Measurements from ENCODE around the gene DCBLD2.
"Not testable (repeated sequence)": the region's sequence is repeated elsewhere in the genome, so short reads cannot be mapped to it uniquely, and the experiment has no call there.

DCBLD2 gene

DNA sequence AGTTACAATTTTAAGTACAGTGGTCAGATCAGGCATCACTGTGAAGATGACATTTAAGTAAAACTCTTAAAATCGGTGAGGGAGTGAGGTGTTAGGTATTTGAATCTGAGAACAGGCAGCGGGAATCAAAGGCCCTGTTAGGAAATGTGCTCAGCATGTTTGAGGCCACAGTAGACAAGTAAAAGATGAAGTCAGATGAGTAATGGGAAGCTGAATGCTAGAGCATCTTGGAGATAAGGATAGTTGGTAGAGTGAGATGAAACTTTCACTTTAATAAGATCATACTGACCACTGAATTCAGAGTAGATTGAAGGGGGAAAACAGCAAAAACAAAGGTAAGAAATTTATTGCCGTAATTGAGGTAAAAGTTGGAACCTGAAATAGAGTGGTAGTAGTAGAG lies 61.6 kb downstream of the DCBLD2 start:
- Mint-ChIP-seq H3K27ac (no peak overlapping the region), H3K27me3 (peaks cover 0 to 4% of the 10 kb centered on the region in 2 donors), H3K36me3 (ENCODE audit: insufficient read depth) (no peaks in the 10 kb centered on the region), H3K4me3 (no peak overlapping the region), H3K9me3 (no peaks in the 10 kb centered on the region), H3K4me1 (ENCODE audit: low read depth in 2 of 2) (no peaks in the 10 kb centered on the region)
- DNase-seq: no peak
- no peak for ATAC-seq (replicated peaks)

DNA sequence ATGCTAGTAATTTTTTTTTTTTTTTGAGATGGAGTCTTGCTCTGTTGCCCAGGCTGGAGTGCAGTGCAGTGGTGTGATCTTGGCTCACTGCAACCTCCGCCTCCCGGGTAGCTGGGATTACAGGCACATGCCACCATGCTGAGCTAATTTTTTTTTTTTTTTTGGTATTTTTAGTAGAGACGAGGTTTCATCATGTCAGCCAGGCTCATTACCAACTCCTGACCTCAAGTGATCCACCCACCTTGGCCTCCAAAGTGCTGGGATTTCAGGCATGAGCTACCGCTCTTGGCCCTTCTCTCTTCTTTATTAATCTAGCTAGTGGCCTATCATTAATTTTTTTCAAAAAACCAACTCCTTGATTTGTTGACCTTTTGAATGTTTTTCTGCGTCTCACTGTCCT lies 70.4 kb downstream of the DCBLD2 start:
- H3K9me3 Mint-ChIP-seq; DNase-seq; H3K27ac Mint-ChIP-seq; H3K4me3 Mint-ChIP-seq; ATAC-seq (replicated peaks); H3K4me1 Mint-ChIP-seq (ENCODE audit: low read depth in 2 of 2); H3K27me3 Mint-ChIP-seq; H3K36me3 Mint-ChIP-seq (ENCODE audit: insufficient read depth): not testable (repeated sequence)

DNA sequence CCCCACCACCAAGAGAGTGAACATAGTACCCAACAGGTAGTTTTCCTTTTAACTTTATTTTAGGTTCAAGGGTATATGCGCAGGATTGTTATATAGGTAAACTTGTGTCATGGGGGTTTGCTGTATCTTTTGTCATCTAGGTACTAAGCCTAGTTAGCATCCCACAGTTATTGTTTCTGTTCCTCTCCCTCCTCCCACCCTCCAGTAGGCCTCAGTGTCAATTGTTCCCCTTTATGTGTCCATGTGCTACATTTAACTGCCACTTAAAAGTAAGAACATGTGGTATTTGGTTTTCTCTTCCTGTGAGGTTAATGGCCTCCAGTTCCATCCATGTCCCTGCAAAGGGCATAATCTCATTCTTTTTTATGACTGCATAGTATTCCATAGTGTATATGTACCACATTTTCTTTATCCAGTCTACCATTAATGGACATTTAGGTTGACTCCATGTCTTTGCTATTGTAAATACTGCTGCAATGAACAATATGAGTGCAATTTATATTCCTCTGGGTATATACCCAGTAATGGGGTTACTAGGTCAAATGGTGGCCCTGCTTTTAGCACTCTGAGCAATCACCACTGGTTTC lies 72.2 kb downstream of the DCBLD2 start:
- DNase-seq: no peak
- ATAC-seq (replicated peaks): no peak
- peaks cover 0 to 8% of the 10 kb centered on the region in 2 donors for H3K9me3 Mint-ChIP-seq

DNA sequence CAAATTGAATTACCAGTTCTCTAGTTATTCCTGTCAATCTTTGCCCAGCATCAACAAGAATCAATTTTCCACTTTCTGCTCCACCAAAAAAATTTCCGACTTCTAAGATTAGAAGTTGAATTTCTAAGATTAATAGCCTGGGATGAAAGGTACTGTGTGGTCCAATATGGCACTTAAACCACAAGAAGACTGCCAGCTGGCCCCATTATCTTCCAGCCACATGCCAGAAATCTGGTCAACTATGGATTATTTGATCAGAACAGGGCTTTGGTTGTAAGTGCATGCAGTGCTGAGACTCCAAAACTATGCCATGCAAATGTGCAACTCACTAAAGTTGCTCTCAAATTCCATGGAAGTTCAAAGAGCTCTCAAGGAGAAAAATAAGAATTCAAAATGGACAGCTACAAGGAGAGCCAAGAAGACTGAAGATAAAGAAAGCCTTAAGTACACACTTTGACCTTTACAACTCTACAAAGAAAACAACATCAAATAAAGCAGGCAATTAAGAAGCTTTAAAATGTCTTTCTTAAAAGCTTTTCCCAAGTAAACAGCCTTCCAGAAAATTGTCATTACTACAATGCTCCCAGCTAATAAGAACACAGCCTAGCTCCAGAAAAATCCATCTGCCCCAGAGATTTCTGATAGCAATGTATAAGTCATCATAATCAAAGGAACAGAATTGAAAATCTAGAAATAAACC lies 74.1 kb downstream of the DCBLD2 start:
- no peak overlapping the region for H3K4me3 Mint-ChIP-seq
- peaks cover 0 to 2% of the 10 kb centered on the region in 2 donors for H3K4me1 Mint-ChIP-seq (ENCODE audit: low read depth in 2 of 2)

More for the DNA sequence above, 72.2 kb downstream of the DCBLD2 start:
- no peak overlapping the region for H3K27ac Mint-ChIP-seq
- H3K4me3 Mint-ChIP-seq: no peak overlapping the region
- H3K27me3 Mint-ChIP-seq: no peaks in the 10 kb centered on the region
- peaks cover 0 to 1% of the 10 kb centered on the region in 2 donors for H3K4me1 Mint-ChIP-seq (ENCODE audit: low read depth in 2 of 2)
- H3K36me3 Mint-ChIP-seq (ENCODE audit: insufficient read depth): no peaks in the 10 kb centered on the region

DNA sequence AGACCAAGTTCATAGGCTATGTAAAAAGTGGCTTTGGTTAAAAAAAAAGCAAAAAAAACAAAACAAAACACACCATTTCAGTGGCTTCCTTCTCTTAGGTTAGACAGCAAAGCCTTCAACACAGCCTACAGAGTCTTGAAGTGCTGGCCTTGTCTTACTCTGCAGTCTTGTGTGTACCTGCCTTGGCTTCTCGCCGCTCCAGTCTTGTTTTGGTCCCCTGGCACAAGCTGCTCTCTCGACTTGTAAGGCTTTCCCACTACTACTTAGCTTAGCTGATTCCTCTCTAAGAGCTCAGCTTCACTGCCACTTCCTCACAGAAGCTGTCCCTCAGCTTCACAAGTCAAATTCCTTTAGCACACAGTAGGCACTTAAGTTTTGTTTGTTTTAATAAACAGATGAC lies 75.4 kb downstream of the DCBLD2 start:
- no peaks in the 10 kb centered on the region for H3K36me3 Mint-ChIP-seq (ENCODE audit: insufficient read depth)
- H3K27me3 Mint-ChIP-seq: no peaks in the 10 kb centered on the region
- ATAC-seq (replicated peaks) (no peak), DNase-seq (no peak)
- H3K9me3 Mint-ChIP-seq: peaks cover 0 to under 1% of the 10 kb centered on the region in 2 donors
- no peak overlapping the region for H3K4me3 Mint-ChIP-seq
- H3K27ac Mint-ChIP-seq: no peak overlapping the region
- peaks cover 0 to 2% of the 10 kb centered on the region in 2 donors for H3K4me1 Mint-ChIP-seq (ENCODE audit: low read depth in 2 of 2)

More for the DNA sequence above, 74.1 kb downstream of the DCBLD2 start:
- no peak for ATAC-seq (replicated peaks)
- H3K9me3 Mint-ChIP-seq: peaks cover 0 to 8% of the 10 kb centered on the region in 2 donors
- no peak for DNase-seq
- no peak overlapping the region for H3K27ac Mint-ChIP-seq
- no peaks in the 10 kb centered on the region for H3K36me3 Mint-ChIP-seq (ENCODE audit: insufficient read depth)
- no peaks in the 10 kb centered on the region for H3K27me3 Mint-ChIP-seq

DNA sequence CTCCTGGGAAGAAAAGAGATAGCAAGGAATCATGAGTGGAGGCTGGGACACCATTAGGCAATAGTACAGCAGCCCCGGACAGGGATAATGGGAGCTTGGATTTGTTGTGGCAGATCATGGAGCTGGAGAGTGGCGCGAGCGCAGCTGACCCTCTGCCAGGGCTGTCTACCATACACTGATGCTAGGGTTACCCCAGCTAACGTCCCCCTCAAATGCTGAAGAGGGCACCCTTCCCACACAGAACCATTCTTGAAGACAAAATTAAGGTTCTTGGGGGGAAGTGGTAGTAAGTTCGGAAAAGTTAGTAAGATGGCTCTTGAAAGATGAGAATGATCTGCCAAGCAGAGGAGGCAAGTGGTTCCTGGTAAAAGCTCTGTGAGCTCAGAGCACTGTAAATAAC lies 77.2 kb downstream of the DCBLD2 start:
- H3K36me3 Mint-ChIP-seq (ENCODE audit: insufficient read depth): no peaks in the 10 kb centered on the region
- H3K4me1 Mint-ChIP-seq (ENCODE audit: low read depth in 2 of 2): peaks cover 0 to 2% of the 10 kb centered on the region in 2 donors
- DNase-seq (no peak), ATAC-seq (replicated peaks) (no peak)
- no peaks in the 10 kb centered on the region for H3K9me3 Mint-ChIP-seq
- no peak overlapping the region for H3K4me3 Mint-ChIP-seq
- no peak overlapping the region for H3K27ac Mint-ChIP-seq
- no peaks in the 10 kb centered on the region for H3K27me3 Mint-ChIP-seq

DNA sequence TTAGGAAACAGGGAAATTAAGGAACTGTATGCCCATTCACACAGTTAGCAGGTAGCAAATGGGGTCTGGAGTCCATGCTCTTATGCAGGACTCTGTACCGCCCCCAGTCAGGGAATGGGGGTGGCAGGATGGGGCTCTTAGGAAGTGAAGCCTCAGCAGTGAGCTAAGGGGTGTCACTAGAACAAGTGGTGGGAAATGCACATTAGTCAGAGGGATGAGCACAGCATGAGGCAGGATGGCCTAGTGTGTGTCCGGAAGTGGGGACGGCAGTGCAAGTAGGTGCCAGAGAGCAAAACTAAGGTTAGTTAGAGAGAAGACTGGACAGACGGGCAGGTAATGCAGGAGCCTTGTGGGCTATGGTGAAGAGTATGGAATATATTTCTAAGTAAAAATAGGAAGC lies 77.7 kb downstream of the DCBLD2 start:
- Mint-ChIP-seq H3K4me1 (ENCODE audit: low read depth in 2 of 2) (peaks cover 0 to 2% of the 10 kb centered on the region in 2 donors), H3K27ac (no peak overlapping the region), H3K36me3 (ENCODE audit: insufficient read depth) (no peaks in the 10 kb centered on the region), H3K27me3 (no peaks in the 10 kb centered on the region), H3K9me3 (no peaks in the 10 kb centered on the region), H3K4me3 (no peak overlapping the region)
- DNase-seq (no peak), ATAC-seq (replicated peaks) (no peak)

DNA sequence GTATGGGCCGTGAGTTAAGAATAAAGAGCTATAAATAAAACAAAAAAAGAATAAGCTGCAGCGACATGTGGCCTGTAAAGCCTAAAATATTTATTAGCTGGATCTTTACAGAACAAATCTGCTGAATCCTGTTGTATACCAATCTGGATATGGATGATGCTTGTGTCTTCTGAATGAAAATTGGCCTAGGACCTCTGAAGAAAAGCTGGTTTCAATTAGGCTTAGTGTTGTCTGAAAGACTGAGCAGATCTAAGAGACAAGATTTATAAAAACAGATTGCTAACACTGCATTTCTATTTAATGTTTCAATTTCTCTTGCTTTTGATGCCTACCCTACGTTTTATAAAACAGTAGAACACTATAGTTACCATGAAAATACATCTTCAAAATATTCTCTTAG lies 80.4 kb downstream of the DCBLD2 start:
- Mint-ChIP-seq H3K27ac (no peak overlapping the region), H3K36me3 (ENCODE audit: insufficient read depth) (no peaks in the 10 kb centered on the region), H3K27me3 (no peaks in the 10 kb centered on the region), H3K4me3 (no peak overlapping the region), H3K4me1 (ENCODE audit: low read depth in 2 of 2) (peaks cover 0 to 2% of the 10 kb centered on the region in 2 donors), H3K9me3 (no peaks in the 10 kb centered on the region)
- ATAC-seq (replicated peaks) (no peak), DNase-seq (no peak)

DNA sequence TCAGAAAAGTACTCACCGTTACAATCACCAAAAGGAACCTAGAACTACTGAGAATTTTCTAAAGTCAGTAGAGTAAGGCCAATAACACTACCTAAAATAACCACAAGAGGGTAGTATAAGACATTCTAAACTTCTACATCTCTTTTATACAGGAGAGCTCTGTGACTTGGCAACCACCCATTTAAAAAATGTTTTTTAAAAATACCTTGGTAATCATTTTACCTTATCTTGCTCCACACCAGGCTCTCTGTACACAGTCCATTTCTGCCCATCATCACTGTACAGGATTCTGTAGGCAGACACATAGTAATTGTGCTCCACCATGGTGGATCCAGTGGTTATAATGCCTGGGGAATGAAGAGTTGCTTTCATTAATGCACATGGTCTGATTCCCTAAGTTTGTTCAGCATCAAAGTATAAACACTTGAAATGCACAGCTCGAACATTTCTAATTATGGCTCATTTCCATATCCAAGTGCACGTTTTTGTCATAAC lies 83.9 kb downstream of the DCBLD2 start:
- H3K4me1 Mint-ChIP-seq (ENCODE audit: low read depth in 2 of 2): no peaks in the 10 kb centered on the region
- peaks cover 0 to 6% of the 10 kb centered on the region in 2 donors for H3K27me3 Mint-ChIP-seq
- H3K27ac Mint-ChIP-seq: no peak overlapping the region
- no peaks in the 10 kb centered on the region for H3K9me3 Mint-ChIP-seq
- ATAC-seq (replicated peaks): peak; percentile 63
- H3K4me3 Mint-ChIP-seq: no peak overlapping the region
- DNase-seq: no peak
- no peaks in the 10 kb centered on the region for H3K36me3 Mint-ChIP-seq (ENCODE audit: insufficient read depth)

DNA sequence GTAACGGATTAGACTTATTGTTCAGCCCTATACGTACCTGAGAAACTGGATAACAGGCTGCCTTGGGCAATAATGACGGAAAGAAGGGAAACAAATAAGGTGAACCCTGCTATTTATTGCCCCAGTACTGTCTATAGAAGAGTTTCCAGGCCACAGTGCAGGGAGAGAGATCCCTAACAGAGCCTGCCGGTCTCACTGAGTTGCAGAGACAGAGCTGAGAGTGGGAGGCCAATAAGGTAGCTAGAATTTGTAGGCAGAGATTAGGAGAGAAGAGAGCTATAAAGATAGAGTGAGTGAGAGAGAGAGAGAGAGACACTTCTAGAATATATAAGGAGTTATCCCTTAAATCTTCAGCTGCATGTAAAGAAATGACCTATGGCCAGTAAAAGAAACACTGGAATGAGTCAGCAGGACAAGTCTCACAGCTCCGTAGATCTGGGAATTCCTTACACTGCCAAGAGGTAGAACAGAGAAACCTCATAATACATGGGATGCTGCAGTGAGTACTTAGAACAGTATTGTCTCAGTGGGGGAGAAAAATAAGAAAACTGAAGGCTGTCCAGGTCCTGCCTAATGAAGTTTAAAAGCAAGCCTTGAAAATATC lies 86.6 kb downstream of the DCBLD2 start:
- no peak overlapping the region for H3K27ac Mint-ChIP-seq
- no peak overlapping the region for H3K4me3 Mint-ChIP-seq
- no peak for ATAC-seq (replicated peaks)
- H3K9me3 Mint-ChIP-seq: no peaks in the 10 kb centered on the region
- H3K36me3 Mint-ChIP-seq (ENCODE audit: insufficient read depth): no peaks in the 10 kb centered on the region
- no peak for DNase-seq
- no peaks in the 10 kb centered on the region for H3K4me1 Mint-ChIP-seq (ENCODE audit: low read depth in 2 of 2)
- peaks cover 0 to 6% of the 10 kb centered on the region in 2 donors for H3K27me3 Mint-ChIP-seq

DNA sequence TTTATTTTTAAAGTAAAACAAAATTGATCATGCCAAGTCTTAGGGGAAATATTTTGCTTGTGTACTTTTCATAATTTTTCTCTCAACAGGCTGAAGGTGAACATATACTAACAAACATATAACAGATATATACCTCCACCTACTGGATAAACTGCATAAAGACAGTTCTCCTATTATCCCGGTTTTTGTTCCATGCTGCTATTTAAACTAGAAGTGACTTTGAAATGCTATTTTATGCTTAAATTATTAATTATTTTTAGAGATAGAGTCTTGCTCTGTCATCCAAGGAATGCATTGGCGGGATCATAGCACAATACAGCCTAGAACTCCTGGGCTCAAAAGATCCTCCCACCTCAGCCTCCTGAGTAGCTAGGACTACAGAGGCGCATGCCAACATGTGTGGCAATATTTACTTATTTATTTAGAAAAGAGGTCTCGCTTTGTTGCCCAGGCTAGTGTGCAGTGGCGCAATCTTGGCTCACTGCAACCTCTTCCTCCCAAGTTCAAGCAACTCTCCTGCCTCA lies 88.6 kb downstream of the DCBLD2 start:
- Mint-ChIP-seq H3K27me3 (peaks cover 10 to 17% of the 10 kb centered on the region in 2 donors), H3K9me3 (no peaks in the 10 kb centered on the region), H3K36me3 (ENCODE audit: insufficient read depth) (no peaks in the 10 kb centered on the region), H3K4me1 (ENCODE audit: low read depth in 2 of 2) (no peaks in the 10 kb centered on the region), H3K27ac (no peak overlapping the region), H3K4me3 (no peak overlapping the region)
- ATAC-seq (replicated peaks): no peak
- DNase-seq: no peak

DNA sequence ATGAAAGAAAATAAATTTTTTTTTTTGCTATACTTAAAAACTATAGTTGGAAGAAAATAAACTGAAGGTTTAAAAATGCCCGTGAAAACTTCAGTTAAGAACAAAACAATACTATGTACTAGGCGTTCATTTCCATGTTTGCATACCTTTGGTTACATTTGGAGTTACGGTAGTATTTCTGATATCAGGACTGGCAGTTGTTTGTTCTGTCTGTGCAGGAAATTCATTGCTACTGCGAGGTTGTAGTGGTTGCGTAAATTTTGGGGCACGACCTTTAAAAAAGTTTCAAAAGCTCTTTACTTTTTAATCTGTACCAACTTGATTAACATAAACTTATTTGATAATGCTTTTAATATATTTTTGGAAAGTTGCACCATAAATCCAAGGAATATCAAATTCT lies 90.4 kb downstream of the DCBLD2 start:
- peaks cover 17 to 22% of the 10 kb centered on the region in 2 donors for H3K27me3 Mint-ChIP-seq
- H3K36me3 Mint-ChIP-seq (ENCODE audit: insufficient read depth): no peaks in the 10 kb centered on the region
- DNase-seq (no peak), ATAC-seq (replicated peaks) (no peak)
- no peak overlapping the region for H3K4me3 Mint-ChIP-seq
- no peaks in the 10 kb centered on the region for H3K9me3 Mint-ChIP-seq
- H3K27ac Mint-ChIP-seq: no peak overlapping the region
- no peaks in the 10 kb centered on the region for H3K4me1 Mint-ChIP-seq (ENCODE audit: low read depth in 2 of 2)

DNA sequence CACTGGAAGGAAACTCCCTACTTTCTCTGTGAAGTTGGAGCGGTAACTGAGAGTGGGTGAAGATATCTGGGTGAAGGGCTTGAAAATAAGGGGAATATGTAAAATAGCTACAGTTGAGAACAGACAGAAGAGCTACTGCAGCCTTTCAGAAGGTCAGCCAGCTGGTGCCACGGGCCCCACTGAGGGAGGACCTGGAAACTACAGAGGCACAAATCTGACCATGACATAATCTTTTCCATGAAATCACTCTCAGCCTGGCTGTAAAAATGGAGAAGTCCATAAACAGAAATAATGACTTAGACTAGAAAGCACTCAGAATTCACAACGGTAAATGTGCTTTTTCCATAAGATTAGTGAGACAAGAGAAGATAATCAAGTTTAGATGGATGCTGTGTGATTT lies 91.9 kb downstream of the DCBLD2 start:
- Mint-ChIP-seq H3K36me3 (ENCODE audit: insufficient read depth) (no peaks in the 10 kb centered on the region), H3K27ac (no peak overlapping the region), H3K4me1 (ENCODE audit: low read depth in 2 of 2) (no peaks in the 10 kb centered on the region), H3K9me3 (no peaks in the 10 kb centered on the region), H3K4me3 (no peak overlapping the region), H3K27me3 (peaks cover 17 to 29% of the 10 kb centered on the region in 2 donors)
- ATAC-seq (replicated peaks) (no peak), DNase-seq (no peak)

DNA sequence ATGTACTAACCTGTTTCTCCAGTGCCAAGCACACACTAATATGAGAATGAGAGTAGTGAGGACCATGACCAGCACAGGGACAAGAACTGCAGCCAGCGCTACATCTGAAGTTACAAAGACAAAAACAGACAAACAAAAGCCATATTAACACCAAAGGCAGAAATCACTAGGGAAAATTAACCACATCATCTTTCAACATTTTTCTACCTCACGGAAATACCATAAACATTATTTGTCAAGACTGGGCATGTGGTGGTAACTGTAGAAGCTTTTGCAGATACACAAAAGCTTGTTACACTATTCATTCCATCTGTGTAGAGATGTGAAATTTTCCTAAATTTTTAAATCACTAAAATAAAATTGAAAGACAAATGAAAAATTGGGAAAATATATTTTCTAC lies 93.4 kb downstream of the DCBLD2 start:
- Mint-ChIP-seq H3K27me3 (peaks cover 17 to 29% of the 10 kb centered on the region in 2 donors), H3K4me3 (no peak overlapping the region), H3K27ac (no peak overlapping the region), H3K4me1 (ENCODE audit: low read depth in 2 of 2) (no peaks in the 10 kb centered on the region), H3K36me3 (ENCODE audit: insufficient read depth) (no peaks in the 10 kb centered on the region), H3K9me3 (no peaks in the 10 kb centered on the region)
- DNase-seq (no peak), ATAC-seq (replicated peaks) (no peak)

Data from effector memory CD8-positive, alpha-beta T cell (primary cell).